WTC11 (cell line): ENCODE results near the gene NEURL4. TPM values are rescaled to one million over a fixed set of nuclear protein-coding genes. Genes with fewer than 3 reads are reported as not detected.
A peak's percentile ranks its signal among the peaks of the same experiment; 100 is the strongest.

Experiments used
- ATAC-seq: fragments of 200-7000 bp; cut with Tn5 transposase; 2 replicates; pipeline ENCODE4 v1.10.0; 2021; ENCODE audit warnings: mild to moderate bottlenecking, moderate library complexity
- CTCF ChIA-PET: fragments of 300-600 bp; sonication (Branson Sonifier 250); formaldehyde crosslinking; loops from one replicate; lab custom pipeline; 2021; ENCODE audit warnings: antibody characterized with exemption; lab: Charles Lee
- POLR2A ChIA-PET: fragments of 350-600 bp; sonication (Branson Sonifier 250); formaldehyde crosslinking; loops from one replicate; lab custom pipeline; 2021; ENCODE audit warnings: antibody characterized with exemption; lab: Charles Lee
- DNase-seq: peaks from one replicate; pipeline ENCODE4 v3.0.0; 2021; ENCODE audit warnings: low spot score
- H3K27ac Mint-ChIP-seq: 2 replicates; pipeline ENCODE4 v1.8.0; 2021; ENCODE audit warnings: mixed read lengths
- H3K27me3 Mint-ChIP-seq: 2 replicates; pipeline ENCODE4 v1.8.0; 2021; ENCODE audit warnings: low read depth, mild to moderate bottlenecking, moderate library complexity, mixed read lengths
- H3K36me3 Mint-ChIP-seq: 2 replicates; pipeline ENCODE4 v1.8.0; 2021; ENCODE audit warnings: mixed read lengths
- H3K4me1 Mint-ChIP-seq: 2 replicates; pipeline ENCODE4 v1.8.0; 2022; ENCODE audit warnings: mixed read lengths
- H3K4me3 Mint-ChIP-seq: 2 replicates; pipeline ENCODE4 v1.8.0; 2021; ENCODE audit warnings: mild to moderate bottlenecking, moderate library complexity, mixed read lengths
- H3K9me3 Mint-ChIP-seq: 2 replicates; pipeline ENCODE4 v1.8.0; 2021; ENCODE audit warnings: mixed read lengths
- ARID4B ChIP-seq: sonication (generic); formaldehyde crosslinking; IDR thresholded peaks from 2 replicates; pipeline ENCODE4 v1.8.0; 2023; ENCODE audit warnings: missing genetic modification reagents, mild to moderate bottlenecking, borderline replicate concordance
- E2F4 ChIP-seq: sonication (generic); formaldehyde crosslinking; IDR thresholded peaks from 2 replicates; pipeline ENCODE4 v1.8.1; 2022; ENCODE audit warnings: low read depth, mild to moderate bottlenecking, moderate library complexity, missing genetic modification reagents, borderline replicate concordance
- ELF4 ChIP-seq: sonication (generic); formaldehyde crosslinking; IDR thresholded peaks from 2 replicates; pipeline ENCODE4 v1.8.1; 2022; ENCODE audit warnings: low read depth, mild to moderate bottlenecking, moderate library complexity, missing genetic modification reagents
- FOXP1 ChIP-seq: sonication (generic); formaldehyde crosslinking; IDR thresholded peaks from 2 replicates; pipeline ENCODE4 v1.8.0; 2022; ENCODE audit warnings: missing genetic modification reagents, mild to moderate bottlenecking, moderate library complexity, borderline replicate concordance
- HMGA2 ChIP-seq: fragments of 250-450 bp; sonication (Bioruptor Pico); IDR thresholded peaks from 2 replicates; pipeline ENCODE4 v1.4.0; 2021; ENCODE audit warnings: mild to moderate bottlenecking, moderate library complexity
- IRF1 ChIP-seq: sonication (generic); formaldehyde crosslinking; IDR thresholded peaks from 2 replicates; pipeline ENCODE4 v1.8.0; 2023; ENCODE audit warnings: missing genetic modification reagents
- MYBL2 ChIP-seq: sonication (generic); formaldehyde crosslinking; IDR thresholded peaks from 2 replicates; pipeline ENCODE4 v1.8.1; 2023; ENCODE audit warnings: mild to moderate bottlenecking, moderate library complexity, missing genetic modification reagents
- NFE2L1 ChIP-seq: sonication (generic); formaldehyde crosslinking; IDR thresholded peaks from 2 replicates; pipeline ENCODE4 v1.8.1; 2023; ENCODE audit warnings: missing genetic modification reagents
- SOX15 ChIP-seq: fragments of 250-450 bp; sonication (Bioruptor Pico); IDR thresholded peaks from 2 replicates; pipeline ENCODE4 v1.9.0; 2021; ENCODE audit warnings: mild to moderate bottlenecking
- SP1 ChIP-seq: sonication (generic); formaldehyde crosslinking; conservative IDR thresholded peaks from 2 replicates; pipeline ENCODE4 v1.8.1; 2022; ENCODE audit warnings: missing genetic modification reagents
- TEAD1 ChIP-seq: sonication (generic); formaldehyde crosslinking; IDR thresholded peaks from 2 replicates; pipeline ENCODE4 v1.8.0; 2022; ENCODE audit warnings: mild to moderate bottlenecking, missing genetic modification reagents
- USF2 ChIP-seq: sonication (generic); formaldehyde crosslinking; IDR thresholded peaks from 2 replicates; pipeline ENCODE4 v1.8.1; 2023; ENCODE audit warnings: mild to moderate bottlenecking, missing genetic modification reagents, moderate library complexity
- ZNF232 ChIP-seq: sonication (generic); formaldehyde crosslinking; IDR thresholded peaks from 2 replicates; pipeline ENCODE4 v1.8.0; 2022; ENCODE audit warnings: mild to moderate bottlenecking, missing genetic modification reagents
- ZSCAN18 ChIP-seq: fragments of 250-450 bp; sonication (Bioruptor Pico); IDR thresholded peaks from 2 replicates; pipeline ENCODE4 v2.1.2; 2022; ENCODE audit warnings: mild to moderate bottlenecking, moderate library complexity
- total RNA-seq: library from RNA; stranded (reverse); gene quantifications from 3 replicates; pipeline ENCODE4 v1.2.3, GENCODE V29; 2021
- TF ChIP-seq, protein P1 (sequence below): sonication (generic); formaldehyde crosslinking; IDR thresholded peaks from 2 replicates; pipeline ENCODE4 v1.8.0; 2022; ENCODE audit warnings: mild to moderate bottlenecking, missing genetic modification reagents
- TF ChIP-seq, protein P2 (sequence below): sonication (generic); formaldehyde crosslinking; IDR thresholded peaks from 2 replicates; pipeline ENCODE4 v1.8.0; 2022; ENCODE audit warnings: mild to moderate bottlenecking, missing genetic modification reagents
- TF ChIP-seq, protein P3 (sequence below): sonication (generic); formaldehyde crosslinking; IDR thresholded peaks from 2 replicates; pipeline ENCODE4 v1.8.1; 2023; ENCODE audit warnings: mild to moderate bottlenecking, missing genetic modification reagents
- TF ChIP-seq, protein P4 (sequence below): sonication (generic); formaldehyde crosslinking; IDR thresholded peaks from 2 replicates; pipeline ENCODE4 v1.8.1; 2023; ENCODE audit warnings: mild to moderate bottlenecking, missing genetic modification reagents, borderline replicate concordance

The NEURL4 gene
- total RNA-seq, 1 experiment from 2014 or later, result 64.4 TPM

DNA sequence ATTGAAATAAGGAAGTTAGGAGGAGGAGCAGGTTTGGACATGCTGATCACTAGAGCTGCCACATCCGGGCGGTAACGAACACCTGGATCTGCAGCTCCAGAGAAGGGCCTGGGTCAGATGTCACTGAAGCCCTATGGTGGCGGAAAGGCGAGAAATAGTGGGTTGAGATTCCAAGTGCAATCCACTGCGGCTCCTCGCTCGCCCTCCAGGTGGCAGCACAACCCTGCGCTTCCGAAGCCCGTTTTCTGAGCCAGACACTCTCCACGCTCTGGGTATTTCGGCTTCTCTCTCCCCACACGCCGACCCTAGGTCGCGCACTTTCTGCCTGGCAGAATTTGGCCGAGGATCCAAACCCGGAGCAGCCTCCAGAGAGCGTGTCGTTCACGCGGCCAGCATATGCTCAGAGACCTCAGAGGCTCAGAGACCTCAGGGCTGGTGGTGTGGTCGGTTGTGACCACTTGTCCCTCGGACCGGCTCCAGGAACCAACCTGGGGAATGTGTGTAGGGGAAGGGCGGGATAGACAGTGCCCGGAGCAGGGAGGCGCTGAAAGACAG lies 48.5 kb downstream of the NEURL4 start:
- H3K9me3 Mint-ChIP-seq, result no peaks in the 10 kb centered on the region
- POLR2A ChIA-PET, result interaction anchor here (0.6 to 1.9 kb wide), 11 partner anchors 16 to 280 kb away, joined by 3 to 8 read pairs (median 4); partner anchors contain the start of genes CLDN7, GABARAP and PHF23
- H3K27ac Mint-ChIP-seq, result peak overlapping the region; percentile 94
- TF ChIP-seq IRF1 (CRISPR knock-in tag) (peak; percentile 52; the same call in 1 of the 2 replicates), MYBL2 (CRISPR knock-in tag) (peak; percentile 65), HMGA2 (no peak), SOX15 (CRISPR knock-in tag) (no peak), SP1 (CRISPR knock-in tag) (peak; percentile 59), E2F4 (CRISPR knock-in tag) (no peak), USF2 (CRISPR knock-in tag) (peak; percentile 55; the same call in 1 of the 2 replicates), ZSCAN18 (no peak), FOXP1 (CRISPR knock-in tag) (peak; percentile 46; the same call in 1 of the 2 replicates), ZNF232 (CRISPR knock-in tag) (peak; percentile 69; the same call in 1 of the 2 replicates), NFE2L1 (CRISPR knock-in tag) (0 out of 2 replicates have a peak, but pooled peaks have one; percentile 72), ELF4 (CRISPR knock-in tag) (no peak), TEAD1 (peak; percentile 90; the same call in 1 of the 2 replicates), ARID4B (CRISPR knock-in tag) (peak; percentile 80; the same call in 1 of the 2 replicates)
- TF ChIP-seq, protein P1, sequence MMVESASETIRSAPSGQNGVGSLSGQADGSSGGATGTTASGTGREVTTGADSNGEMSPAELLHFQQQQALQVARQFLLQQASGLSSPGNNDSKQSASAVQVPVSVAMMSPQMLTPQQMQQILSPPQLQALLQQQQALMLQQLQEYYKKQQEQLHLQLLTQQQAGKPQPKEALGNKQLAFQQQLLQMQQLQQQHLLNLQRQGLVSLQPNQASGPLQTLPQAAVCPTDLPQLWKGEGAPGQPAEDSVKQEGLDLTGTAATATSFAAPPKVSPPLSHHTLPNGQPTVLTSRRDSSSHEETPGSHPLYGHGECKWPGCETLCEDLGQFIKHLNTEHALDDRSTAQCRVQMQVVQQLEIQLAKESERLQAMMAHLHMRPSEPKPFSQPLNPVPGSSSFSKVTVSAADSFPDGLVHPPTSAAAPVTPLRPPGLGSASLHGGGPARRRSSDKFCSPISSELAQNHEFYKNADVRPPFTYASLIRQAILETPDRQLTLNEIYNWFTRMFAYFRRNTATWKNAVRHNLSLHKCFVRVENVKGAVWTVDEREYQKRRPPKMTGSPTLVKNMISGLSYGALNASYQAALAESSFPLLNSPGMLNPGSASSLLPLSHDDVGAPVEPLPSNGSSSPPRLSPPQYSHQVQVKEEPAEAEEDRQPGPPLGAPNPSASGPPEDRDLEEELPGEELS (CRISPR knock-in tag), result no peak
- TF ChIP-seq, protein P2, sequence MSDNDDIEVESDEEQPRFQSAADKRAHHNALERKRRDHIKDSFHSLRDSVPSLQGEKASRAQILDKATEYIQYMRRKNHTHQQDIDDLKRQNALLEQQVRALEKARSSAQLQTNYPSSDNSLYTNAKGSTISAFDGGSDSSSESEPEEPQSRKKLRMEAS (CRISPR knock-in tag), result peak; percentile 87
- TF ChIP-seq, protein P3, sequence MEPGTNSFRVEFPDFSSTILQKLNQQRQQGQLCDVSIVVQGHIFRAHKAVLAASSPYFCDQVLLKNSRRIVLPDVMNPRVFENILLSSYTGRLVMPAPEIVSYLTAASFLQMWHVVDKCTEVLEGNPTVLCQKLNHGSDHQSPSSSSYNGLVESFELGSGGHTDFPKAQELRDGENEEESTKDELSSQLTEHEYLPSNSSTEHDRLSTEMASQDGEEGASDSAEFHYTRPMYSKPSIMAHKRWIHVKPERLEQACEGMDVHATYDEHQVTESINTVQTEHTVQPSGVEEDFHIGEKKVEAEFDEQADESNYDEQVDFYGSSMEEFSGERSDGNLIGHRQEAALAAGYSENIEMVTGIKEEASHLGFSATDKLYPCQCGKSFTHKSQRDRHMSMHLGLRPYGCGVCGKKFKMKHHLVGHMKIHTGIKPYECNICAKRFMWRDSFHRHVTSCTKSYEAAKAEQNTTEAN (CRISPR knock-in tag), result 0 out of 2 replicates have a peak, but pooled peaks have one; percentile 86
- TF ChIP-seq, protein P4, sequence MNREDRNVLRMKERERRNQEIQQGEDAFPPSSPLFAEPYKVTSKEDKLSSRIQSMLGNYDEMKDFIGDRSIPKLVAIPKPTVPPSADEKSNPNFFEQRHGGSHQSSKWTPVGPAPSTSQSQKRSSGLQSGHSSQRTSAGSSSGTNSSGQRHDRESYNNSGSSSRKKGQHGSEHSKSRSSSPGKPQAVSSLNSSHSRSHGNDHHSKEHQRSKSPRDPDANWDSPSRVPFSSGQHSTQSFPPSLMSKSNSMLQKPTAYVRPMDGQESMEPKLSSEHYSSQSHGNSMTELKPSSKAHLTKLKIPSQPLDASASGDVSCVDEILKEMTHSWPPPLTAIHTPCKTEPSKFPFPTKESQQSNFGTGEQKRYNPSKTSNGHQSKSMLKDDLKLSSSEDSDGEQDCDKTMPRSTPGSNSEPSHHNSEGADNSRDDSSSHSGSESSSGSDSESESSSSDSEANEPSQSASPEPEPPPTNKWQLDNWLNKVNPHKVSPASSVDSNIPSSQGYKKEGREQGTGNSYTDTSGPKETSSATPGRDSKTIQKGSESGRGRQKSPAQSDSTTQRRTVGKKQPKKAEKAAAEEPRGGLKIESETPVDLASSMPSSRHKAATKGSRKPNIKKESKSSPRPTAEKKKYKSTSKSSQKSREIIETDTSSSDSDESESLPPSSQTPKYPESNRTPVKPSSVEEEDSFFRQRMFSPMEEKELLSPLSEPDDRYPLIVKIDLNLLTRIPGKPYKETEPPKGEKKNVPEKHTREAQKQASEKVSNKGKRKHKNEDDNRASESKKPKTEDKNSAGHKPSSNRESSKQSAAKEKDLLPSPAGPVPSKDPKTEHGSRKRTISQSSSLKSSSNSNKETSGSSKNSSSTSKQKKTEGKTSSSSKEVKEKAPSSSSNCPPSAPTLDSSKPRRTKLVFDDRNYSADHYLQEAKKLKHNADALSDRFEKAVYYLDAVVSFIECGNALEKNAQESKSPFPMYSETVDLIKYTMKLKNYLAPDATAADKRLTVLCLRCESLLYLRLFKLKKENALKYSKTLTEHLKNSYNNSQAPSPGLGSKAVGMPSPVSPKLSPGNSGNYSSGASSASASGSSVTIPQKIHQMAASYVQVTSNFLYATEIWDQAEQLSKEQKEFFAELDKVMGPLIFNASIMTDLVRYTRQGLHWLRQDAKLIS (CRISPR knock-in tag), result peak; percentile 60; the same call in 1 of the 2 replicates

More for the DNA sequence above, 48.5 kb downstream of the NEURL4 start:
- H3K36me3 Mint-ChIP-seq, result no peaks in the 10 kb centered on the region
- ATAC-seq (peak; percentile 83), DNase-seq (peak; percentile 95)
- peaks cover 20% of the 10 kb centered on the region for H3K4me1 Mint-ChIP-seq
- H3K27me3 Mint-ChIP-seq, result peaks cover 21% of the 10 kb centered on the region
- CTCF ChIA-PET, result interaction anchor here (0.6 to 7.0 kb wide), 36 partner anchors 11 to 423 kb away, joined by 3 to 119 read pairs (median 6); partner anchors contain the start of genes ACADVL, ACAP1, CLDN7 and DLG4
- peak overlapping the region; percentile 82 for H3K4me3 Mint-ChIP-seq
